Measurements from ENCODE around the gene CEP120.
"Not testable (repeated sequence)": the region's sequence is repeated elsewhere in the genome, so short reads cannot be mapped to it uniquely, and the experiment has no call there.

The CEP120 gene

GRCh38 chr5:123438244-123438643 lies 15.0 kb upstream of the CEP120 start:
- no peak for DNase-seq

GRCh38 chr5:123436201-123436600 lies 13.0 kb upstream of the CEP120 start:
- DNase-seq = no peak

GRCh38 chr5:123434796-123435195 lies 11.6 kb upstream of the CEP120 start:
- DNase-seq = no peak

GRCh38 chr5:123433596-123433995 lies 10.4 kb upstream of the CEP120 start:
- no peak for DNase-seq

- DNase-seq = not testable (repeated sequence)
Observed at GRCh38 chr5:123430441-123430840, 7.2 kb upstream of the CEP120 start.

GRCh38 chr5:123429993-123430392 lies 6.8 kb upstream of the CEP120 start:
- DNase-seq = no peak

- DNase-seq = no peak
Observed at GRCh38 chr5:123429221-123429954, 6.2 kb upstream of the CEP120 start.

- no peak for DNase-seq
Observed at GRCh38 chr5:123428521-123429220, 5.5 kb upstream of the CEP120 start.

- no peak for DNase-seq
Observed at GRCh38 chr5:123427281-123427680, 4.1 kb upstream of the CEP120 start.

- DNase-seq = no peak
Observed at GRCh38 chr5:123425431-123425830, 2.2 kb upstream of the CEP120 start.

- peak; percentile 4 to 44 for DNase-seq
Observed at GRCh38 chr5:123422433-123423277, 548 bp downstream of the CEP120 start.

GRCh38 chr5:123421773-123422172 lies 1.4 kb downstream of the CEP120 start:
- no peak for DNase-seq

GRCh38 chr5:123414974-123415373 lies 8.2 kb downstream of the CEP120 start:
- no peak for DNase-seq

- no peak for DNase-seq
Observed at GRCh38 chr5:123412206-123412605, 11.0 kb downstream of the CEP120 start.

GRCh38 chr5:123401999-123402398 lies 21.2 kb downstream of the CEP120 start:
- DNase-seq = not testable (repeated sequence)

GRCh38 chr5:123401320-123401719 lies 21.9 kb downstream of the CEP120 start:
- no peak for DNase-seq

- DNase-seq = not testable (repeated sequence)
Observed at GRCh38 chr5:123400870-123401291, 22.3 kb downstream of the CEP120 start.

GRCh38 chr5:123398058-123398733 lies 25.0 kb downstream of the CEP120 start:
- DNase-seq = no peak

GRCh38 chr5:123397538-123397937 lies 25.7 kb downstream of the CEP120 start:
- DNase-seq = no peak

- DNase-seq = no peak
Observed at GRCh38 chr5:123391009-123391408, 32.2 kb downstream of the CEP120 start.

GRCh38 chr5:123389794-123390193 lies 33.4 kb downstream of the CEP120 start:
- no peak for DNase-seq

- no peak for DNase-seq
Observed at GRCh38 chr5:123387313-123387712, 35.9 kb downstream of the CEP120 start.

GRCh38 chr5:123382252-123382651 lies 41.0 kb downstream of the CEP120 start:
- no peak for DNase-seq
